Activated naive CD8-positive, alpha-beta T cell treated with anti-CD3 and anti-CD28 coated beads, Interleukin-2, amount 10 ng/mL, durations not matched to agents 7 days and 5 days (primary cell): ENCODE results near the gene GTF2IRD2. TPM values are rescaled to one million over a fixed set of nuclear protein-coding genes. Genes with fewer than 3 reads are reported as not detected.
A peak's percentile ranks its signal among the peaks of the same experiment; 100 is the strongest.
"Not testable (repeated sequence)": the region's sequence is repeated elsewhere in the genome, so short reads cannot be mapped to it uniquely, and the experiment has no call there.

Experiments used
- ATAC-seq: fragments of 150-1000 bp; cut with Tn5 transposase; one replicate; pipeline ENCODE4 v1.10.0; 2021; ENCODE audit warnings: low read depth, moderate library complexity
- POLR2A ChIA-PET: fragments of 350-600 bp; sonication (Branson Sonifier 250); formaldehyde crosslinking; loops from one replicate; lab custom pipeline; 2021; ENCODE audit warnings: antibody characterized with exemption; lab: Charles Lee
- DNase-seq: peaks from one replicate; pipeline ENCODE4 v3.0.0; 2021
- H3K27ac Mint-ChIP-seq: one replicate; pipeline ENCODE4 v1.8.0; 2022; ENCODE audit warnings: mild to moderate bottlenecking, mixed read lengths
- H3K27me3 Mint-ChIP-seq: one replicate; pipeline ENCODE4 v1.8.0; 2022; ENCODE audit warnings: mild to moderate bottlenecking, moderate library complexity, mixed read lengths
- H3K36me3 Mint-ChIP-seq: one replicate; pipeline ENCODE4 v1.8.0; 2021; ENCODE audit warnings: mild to moderate bottlenecking, mixed read lengths
- H3K4me1 Mint-ChIP-seq: one replicate; pipeline ENCODE4 v1.8.0; 2021; ENCODE audit warnings: mixed read lengths
- H3K4me3 Mint-ChIP-seq: one replicate; pipeline ENCODE4 v1.8.0; 2022; ENCODE audit warnings: mild to moderate bottlenecking, moderate library complexity, mixed read lengths
- H3K9me3 Mint-ChIP-seq: one replicate; pipeline ENCODE4 v1.8.0; 2021; ENCODE audit warnings: mixed read lengths
- total RNA-seq, 2 experiments: library from RNA; stranded (reverse); gene quantifications; one replicate each; pipeline ENCODE4 v1.2.3, GENCODE V29; 2021

Gene GTF2IRD2
- total RNA-seq, 2 experiments from 2014 or later: 17.7 to 18.0 TPM

DNA sequence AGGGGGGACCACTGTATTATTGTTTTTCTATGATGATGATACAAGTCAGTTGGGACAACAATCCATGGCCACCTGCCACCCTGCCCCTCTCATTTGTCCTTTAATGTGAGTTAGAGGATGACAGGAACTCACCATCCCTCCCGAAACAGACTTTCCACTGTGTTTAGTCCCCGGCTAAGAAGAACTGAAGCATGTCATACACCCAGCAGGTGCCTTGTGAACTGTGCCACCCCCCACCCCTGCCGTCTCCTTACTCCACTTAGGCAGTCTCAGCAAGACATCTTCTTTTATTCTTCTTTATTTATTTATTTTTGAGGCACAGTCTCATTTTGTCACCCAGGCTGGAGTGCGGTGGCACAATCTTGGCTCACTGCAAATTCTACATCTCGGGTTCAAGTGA, 30.1 kb downstream of the GTF2IRD2 start:
- ATAC-seq, H3K27me3 Mint-ChIP-seq, H3K9me3 Mint-ChIP-seq, H3K27ac Mint-ChIP-seq, H3K4me1 Mint-ChIP-seq, H3K4me3 Mint-ChIP-seq, H3K36me3 Mint-ChIP-seq, POLR2A ChIA-PET, DNase-seq: not testable (repeated sequence)

DNA sequence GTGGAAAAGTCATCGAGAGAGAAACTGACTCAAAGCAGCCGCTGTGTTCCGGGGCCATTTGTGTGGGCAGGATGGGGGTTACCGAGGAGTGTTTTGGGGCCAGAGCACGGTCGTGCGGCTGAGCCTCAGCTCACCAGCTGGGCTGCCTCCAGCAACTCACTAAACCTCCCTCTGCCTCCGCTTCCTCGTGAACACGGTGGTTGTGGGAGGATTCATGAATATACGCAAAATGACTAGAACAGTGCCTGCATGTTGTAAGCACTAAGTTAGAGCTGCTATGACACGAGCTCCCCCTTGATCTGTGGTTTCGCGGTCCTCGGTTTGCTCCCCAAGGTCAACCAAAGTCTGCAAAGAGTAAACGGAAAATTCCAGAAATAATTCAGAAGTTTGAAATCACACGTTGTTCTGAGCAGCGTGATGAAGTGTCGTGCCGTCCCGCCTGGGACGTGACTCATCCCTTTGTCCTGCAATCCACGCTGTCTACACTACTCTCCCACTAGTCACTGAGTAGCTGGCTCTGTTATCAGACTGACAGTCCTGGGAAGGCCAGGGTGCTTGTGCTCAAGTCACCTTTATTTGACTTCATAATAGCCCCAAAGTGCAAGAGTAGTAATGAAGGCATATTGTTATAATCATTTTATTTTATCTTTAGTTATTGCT, 31.1 kb downstream of the GTF2IRD2 start:
- H3K27me3 Mint-ChIP-seq, H3K4me1 Mint-ChIP-seq, H3K4me3 Mint-ChIP-seq, H3K36me3 Mint-ChIP-seq, ATAC-seq, H3K27ac Mint-ChIP-seq, POLR2A ChIA-PET, DNase-seq, H3K9me3 Mint-ChIP-seq: not testable (repeated sequence)

DNA sequence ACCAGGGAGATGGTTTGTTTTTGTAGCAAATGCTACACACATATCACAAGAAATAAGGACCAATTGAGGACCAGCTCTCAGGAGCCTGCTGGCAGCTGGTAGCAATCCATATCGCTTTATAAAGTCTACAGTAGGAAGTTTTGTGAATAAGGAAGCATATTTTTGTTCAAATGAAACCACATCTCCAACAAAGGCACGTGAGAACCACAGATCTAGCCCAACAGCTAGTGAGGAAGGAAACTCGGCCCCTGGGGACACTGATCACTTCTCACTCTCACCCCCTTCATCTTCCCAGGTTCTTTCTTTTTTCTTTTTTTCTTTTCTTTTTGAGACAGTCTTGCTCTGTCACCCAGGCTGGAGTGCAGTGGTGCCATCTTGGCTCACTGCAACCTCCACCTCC, 35.5 kb downstream of the GTF2IRD2 start:
- H3K27me3 Mint-ChIP-seq, H3K27ac Mint-ChIP-seq, H3K4me1 Mint-ChIP-seq, H3K36me3 Mint-ChIP-seq, POLR2A ChIA-PET, DNase-seq, ATAC-seq, H3K4me3 Mint-ChIP-seq, H3K9me3 Mint-ChIP-seq: not testable (repeated sequence)

DNA sequence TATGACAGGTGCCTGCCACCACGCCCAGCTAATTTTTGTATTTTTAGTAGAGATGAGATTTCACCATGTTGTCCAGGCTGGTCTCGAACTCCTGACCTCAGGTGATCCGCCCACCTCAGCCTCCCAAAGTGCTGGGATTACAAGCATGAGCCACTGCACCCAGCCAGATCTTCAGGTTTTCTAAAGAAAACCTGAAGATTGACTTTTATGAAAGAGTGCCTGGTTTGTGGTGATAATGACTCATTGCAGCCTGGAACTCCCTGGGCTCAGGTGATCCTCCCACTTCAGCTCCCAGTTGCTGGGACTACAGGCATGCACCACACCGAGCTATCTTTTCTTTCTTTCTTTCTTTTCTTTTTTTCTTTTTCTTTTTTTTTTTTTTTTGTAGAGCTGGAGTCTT, 52.8 kb downstream of the GTF2IRD2 start:
- H3K27me3 Mint-ChIP-seq, DNase-seq, ATAC-seq, H3K4me1 Mint-ChIP-seq, H3K9me3 Mint-ChIP-seq, H3K27ac Mint-ChIP-seq, POLR2A ChIA-PET, H3K4me3 Mint-ChIP-seq, H3K36me3 Mint-ChIP-seq: not testable (repeated sequence)

DNA sequence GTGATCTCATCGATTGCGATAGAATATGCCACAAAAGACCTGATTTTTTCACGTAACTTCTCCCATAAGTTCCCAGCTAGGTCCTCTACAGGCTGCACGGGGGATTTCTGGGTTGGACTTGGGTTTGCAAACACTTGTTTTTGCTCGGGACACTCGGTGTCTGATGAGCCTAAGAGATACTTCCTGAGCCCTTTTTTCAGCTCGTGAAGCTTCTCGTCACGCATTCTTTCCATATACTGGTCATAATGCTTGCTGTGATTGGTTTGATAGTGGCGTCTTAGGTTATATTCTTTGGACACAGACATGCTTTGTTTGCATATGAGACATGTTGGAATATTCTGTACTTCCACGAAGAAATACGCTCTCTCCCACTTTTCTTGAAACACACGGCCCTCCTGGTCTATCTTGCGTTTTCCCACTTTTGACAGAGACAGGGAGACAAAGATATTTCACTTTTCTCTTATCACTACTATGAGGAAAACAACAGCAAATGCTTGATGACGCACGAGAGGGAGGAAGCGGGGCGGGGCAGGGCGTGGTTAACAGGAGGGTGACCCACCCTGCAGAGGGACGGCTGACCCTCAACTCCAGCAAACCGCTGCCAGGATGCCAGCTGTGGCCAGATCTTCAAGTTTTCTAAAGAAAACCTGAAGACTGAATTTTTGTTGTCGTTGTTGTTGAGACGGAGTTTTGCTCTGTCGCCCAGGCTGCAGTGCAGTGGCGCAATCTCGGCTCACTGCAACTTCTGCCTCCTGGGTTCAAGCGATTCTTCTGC, 53.4 kb downstream of the GTF2IRD2 start:
- DNase-seq, H3K4me3 Mint-ChIP-seq, H3K9me3 Mint-ChIP-seq, H3K4me1 Mint-ChIP-seq, H3K27ac Mint-ChIP-seq, POLR2A ChIA-PET, H3K27me3 Mint-ChIP-seq, H3K36me3 Mint-ChIP-seq, ATAC-seq: not testable (repeated sequence)

DNA sequence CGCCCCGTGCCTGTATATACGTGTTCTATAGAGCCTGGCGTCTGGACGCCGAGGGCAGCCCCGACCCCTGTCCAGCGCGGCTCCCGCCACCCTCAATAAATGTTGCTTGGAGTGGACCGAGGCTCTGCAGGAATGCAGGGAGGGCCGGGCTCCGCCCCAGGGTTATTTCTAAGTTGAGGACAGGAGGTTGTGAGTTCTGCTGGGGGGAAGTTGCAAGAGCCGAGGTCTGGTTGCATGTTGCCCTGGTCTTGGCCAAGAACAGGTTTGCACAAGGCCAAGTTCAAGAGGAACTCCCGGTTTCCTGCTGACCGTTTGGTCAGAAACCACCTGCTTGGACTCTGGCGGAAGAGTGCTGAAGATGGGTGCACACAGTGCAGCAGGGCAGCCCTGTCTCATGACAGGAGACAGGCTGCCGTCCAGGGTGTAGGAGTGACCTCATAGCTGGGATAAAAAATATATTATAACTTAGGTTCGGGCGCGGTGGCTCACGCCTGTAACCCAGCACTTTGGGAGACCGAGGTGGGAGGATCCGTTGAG, 62.1 kb downstream of the GTF2IRD2 start:
- H3K4me3 Mint-ChIP-seq, H3K9me3 Mint-ChIP-seq, H3K36me3 Mint-ChIP-seq, H3K27ac Mint-ChIP-seq, H3K27me3 Mint-ChIP-seq, DNase-seq, H3K4me1 Mint-ChIP-seq, ATAC-seq, POLR2A ChIA-PET: not testable (repeated sequence)

DNA sequence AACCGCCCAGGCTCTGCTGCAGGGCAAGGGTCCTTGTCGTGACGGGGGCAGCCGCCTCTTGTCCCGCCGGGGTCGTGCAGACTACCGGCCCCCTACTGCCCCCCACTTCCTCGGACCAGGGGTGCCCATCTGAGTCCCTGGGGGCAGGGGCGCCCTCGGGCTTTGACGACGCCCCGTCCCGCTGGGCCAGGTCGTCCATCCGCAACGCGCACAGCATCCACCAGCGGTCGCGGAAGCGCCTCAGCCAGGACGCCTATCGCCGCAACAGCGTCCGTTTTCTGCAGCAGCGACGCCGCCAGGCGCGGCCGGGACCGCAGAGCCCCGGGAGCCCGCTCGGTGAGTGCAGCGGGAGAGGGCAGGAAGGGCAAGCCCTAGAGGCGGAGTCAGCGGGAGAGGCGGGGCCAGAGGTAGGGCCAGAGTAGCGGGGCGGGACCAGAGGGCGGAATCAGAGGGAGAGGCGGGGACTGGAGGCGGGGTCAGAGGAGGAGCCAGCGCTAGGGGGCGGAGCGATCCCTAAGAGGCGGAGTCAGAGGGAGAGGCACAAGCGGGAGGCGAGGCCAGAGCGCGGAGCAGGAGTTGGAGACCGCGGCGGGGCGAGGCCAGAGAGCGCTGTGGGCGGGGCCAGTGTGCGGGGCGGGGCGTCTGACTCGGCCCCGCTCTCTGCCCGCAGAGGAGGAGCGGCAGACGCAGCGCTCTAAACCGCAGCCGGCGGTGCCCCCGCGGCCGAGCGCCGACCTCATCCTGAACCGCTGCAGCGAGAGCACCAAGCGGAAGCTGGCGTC, 62.8 kb downstream of the GTF2IRD2 start:
- ATAC-seq: peak; percentile 90
- H3K4me1 Mint-ChIP-seq, H3K36me3 Mint-ChIP-seq: not testable (repeated sequence)

DNA sequence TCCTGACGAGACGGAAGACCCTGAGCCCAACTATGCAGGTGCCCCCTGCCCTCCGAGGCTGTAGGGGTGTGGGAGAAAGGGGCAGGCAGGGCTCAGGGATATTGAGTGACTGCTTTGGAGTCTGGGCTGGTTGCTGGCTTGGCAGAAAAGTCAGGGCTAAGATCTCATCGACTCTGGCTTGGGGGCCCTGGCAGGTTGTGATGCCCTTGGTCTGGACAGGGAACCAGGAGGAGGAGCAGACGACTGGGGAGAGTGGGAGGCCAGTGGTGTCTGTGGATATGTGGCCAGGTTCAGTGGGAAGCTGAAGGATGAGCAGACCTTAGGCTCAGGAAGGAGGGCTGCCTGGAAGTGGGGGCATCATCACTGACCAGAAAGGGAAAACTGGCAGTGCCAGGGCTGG, 67.8 kb downstream of the GTF2IRD2 start:
- H3K36me3 Mint-ChIP-seq, H3K4me1 Mint-ChIP-seq, ATAC-seq, H3K4me3 Mint-ChIP-seq, POLR2A ChIA-PET, H3K9me3 Mint-ChIP-seq, H3K27ac Mint-ChIP-seq, DNase-seq, H3K27me3 Mint-ChIP-seq: not testable (repeated sequence)

More for the DNA sequence above, 62.8 kb downstream of the GTF2IRD2 start:
- H3K9me3 Mint-ChIP-seq, H3K27ac Mint-ChIP-seq, POLR2A ChIA-PET, H3K27me3 Mint-ChIP-seq: not testable (repeated sequence)
- peak overlapping the region; percentile 39 for H3K4me3 Mint-ChIP-seq
- peak; percentile 98 for DNase-seq

DNA sequence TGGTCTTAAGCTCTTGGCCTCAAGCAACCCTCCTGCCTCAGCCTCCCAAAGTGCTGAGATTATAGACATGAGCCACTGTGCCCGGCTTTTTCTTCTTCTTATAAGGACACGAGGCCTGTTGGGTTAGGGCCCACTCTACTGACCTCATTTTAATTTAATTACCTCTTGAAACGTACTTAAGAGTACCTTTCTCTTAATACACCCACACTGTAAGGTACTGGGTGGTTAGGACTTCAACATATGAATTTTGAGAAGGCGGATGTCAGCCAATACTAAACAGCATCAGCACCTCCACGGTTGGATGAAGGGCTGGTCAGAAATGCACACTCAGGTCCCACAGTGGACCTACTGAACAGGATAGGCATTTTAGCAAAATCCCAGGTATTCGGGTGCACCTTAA, 69.7 kb downstream of the GTF2IRD2 start:
- ATAC-seq, H3K27ac Mint-ChIP-seq, H3K27me3 Mint-ChIP-seq, H3K4me1 Mint-ChIP-seq, H3K36me3 Mint-ChIP-seq, POLR2A ChIA-PET, DNase-seq, H3K9me3 Mint-ChIP-seq, H3K4me3 Mint-ChIP-seq: not testable (repeated sequence)

DNA sequence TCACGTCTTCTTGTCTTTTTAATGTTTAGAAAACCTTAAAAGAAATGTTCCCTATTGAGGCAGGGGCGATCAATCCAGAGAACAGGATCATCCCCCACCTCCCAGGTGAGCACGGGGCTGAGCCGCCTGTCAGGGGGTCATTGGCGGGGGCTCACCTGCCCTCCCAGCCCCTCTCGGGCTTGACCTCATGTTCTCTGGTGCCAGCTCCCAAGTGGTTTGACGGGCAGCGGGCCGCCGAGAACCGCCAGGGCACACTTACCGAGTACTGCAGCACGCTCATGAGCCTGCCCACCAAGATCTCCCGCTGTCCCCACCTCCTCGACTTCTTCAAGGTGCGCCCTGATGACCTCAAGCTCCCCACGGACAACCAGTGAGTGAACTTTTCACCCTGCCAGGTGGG, 72.4 kb downstream of the GTF2IRD2 start:
- H3K36me3 Mint-ChIP-seq, H3K27me3 Mint-ChIP-seq, POLR2A ChIA-PET, H3K27ac Mint-ChIP-seq, H3K4me3 Mint-ChIP-seq, DNase-seq, H3K9me3 Mint-ChIP-seq, ATAC-seq, H3K4me1 Mint-ChIP-seq: not testable (repeated sequence)

DNA sequence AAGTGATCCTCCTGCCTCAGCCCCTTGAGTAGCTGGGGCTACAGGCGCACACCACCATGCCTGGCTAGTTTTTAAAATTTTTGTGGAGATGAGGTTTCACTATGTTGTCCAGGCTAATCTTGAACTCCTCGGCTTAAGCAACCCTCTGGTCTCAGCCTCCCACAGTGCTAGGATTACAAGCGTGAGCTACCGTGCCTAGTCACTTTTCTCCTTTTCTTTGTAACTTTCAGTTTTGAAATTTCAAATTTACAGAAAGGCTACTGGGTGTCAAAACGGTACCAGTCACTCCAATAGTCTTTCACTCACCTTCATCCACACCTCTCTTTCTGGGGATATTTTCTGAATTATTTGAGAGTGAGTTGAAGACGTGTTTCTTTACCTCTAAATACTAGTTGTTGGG, 76.3 kb downstream of the GTF2IRD2 start:
- H3K27ac Mint-ChIP-seq, H3K4me3 Mint-ChIP-seq, DNase-seq, H3K4me1 Mint-ChIP-seq, ATAC-seq, H3K27me3 Mint-ChIP-seq, H3K9me3 Mint-ChIP-seq, H3K36me3 Mint-ChIP-seq, POLR2A ChIA-PET: not testable (repeated sequence)

DNA sequence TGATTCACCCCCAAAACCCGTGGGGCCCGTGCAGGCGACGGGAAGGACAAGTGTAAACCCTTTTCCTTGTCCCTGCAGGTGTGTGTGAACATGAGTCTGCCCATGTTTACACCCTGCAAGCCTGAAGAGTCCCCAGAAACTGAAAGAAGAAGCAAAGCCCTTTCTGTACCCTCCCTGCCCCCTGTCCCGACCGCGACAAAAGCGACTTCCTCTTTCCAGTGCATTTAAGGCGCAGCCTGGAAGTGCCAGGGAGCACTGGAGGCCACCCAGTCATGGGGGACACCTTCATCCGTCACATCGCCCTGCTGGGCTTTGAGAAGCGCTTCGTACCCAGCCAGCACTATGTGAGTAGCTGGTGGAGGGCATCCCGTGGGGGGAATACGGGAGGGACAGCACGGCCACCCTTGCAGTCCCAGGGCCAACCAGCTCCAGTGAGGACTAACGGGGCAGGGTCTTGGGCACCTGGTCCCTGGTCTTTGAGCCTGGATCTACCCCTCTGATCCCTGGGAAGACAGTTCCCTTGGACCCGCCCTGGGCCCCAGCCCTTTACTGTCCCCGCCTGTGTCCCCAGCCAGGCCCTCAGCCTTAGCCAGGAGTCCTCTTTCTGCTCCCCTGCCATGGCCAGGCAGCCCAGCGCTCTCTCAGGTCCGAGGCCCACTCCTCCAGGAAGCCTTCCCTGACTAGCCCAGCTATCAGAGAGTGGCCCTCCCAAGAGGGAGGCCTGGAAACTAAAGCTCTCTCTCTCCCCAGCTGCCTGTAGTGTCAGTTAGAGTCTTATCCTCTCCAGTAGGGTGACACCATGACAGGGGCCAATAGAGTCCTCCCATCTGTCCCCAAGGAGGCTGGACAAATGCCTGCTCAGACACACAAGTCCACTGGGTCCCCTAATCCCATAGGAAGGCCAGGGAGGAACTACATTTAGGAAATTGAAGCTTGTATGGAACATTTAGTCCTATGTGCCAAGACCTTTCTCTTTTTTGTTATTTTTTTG, 77.3 kb downstream of the GTF2IRD2 start, which contains the start of gene NCF1:
Gene NCF1 (plus strand): TSS at position 252 of the 991 bp plus-strand sequence. CDS start 21 bp downstream, at position 273.
- H3K4me3 Mint-ChIP-seq, POLR2A ChIA-PET, H3K36me3 Mint-ChIP-seq, H3K9me3 Mint-ChIP-seq, H3K27me3 Mint-ChIP-seq, ATAC-seq, H3K27ac Mint-ChIP-seq, H3K4me1 Mint-ChIP-seq, DNase-seq: not testable (repeated sequence)
